Caco-2 (cell line): ENCODE results near the gene SVOPL. TPM values are rescaled to one million over a fixed set of nuclear protein-coding genes. Genes with fewer than 3 reads are reported as not detected.

Experiments
- BruUV-seq: library from RNA; stranded (reverse); fragments of 400-500 nt; replicated peaks from 2 replicates; lab custom pipeline; 2021; lab: Mats Ljungman, UMichigan
- CTCF ChIA-PET: fragments of 300-600 bp; sonication (Branson Sonifier 250); formaldehyde crosslinking; loops from one replicate; lab custom pipeline; 2022; ENCODE audit warnings: antibody characterized with exemption; lab: Charles Lee
- POLR2A ChIA-PET: fragments of 300-600 bp; sonication (Branson Sonifier 250); formaldehyde crosslinking; loops from one replicate; lab custom pipeline; 2022; ENCODE audit warnings: antibody characterized with exemption; lab: Charles Lee
- DNase-seq, 2 experiments: peaks; one replicate each; pipeline versions ENCODE4 v3.0.0 to v3.0.0-alpha.2; 2020 to 2022
- H3K27me3 ChIP-seq: replicated peaks from 2 replicates; pipeline ENCODE4 v1.6.0; 2011; ENCODE audit warnings: low read length; ENCODE audit not compliant: control insufficient read depth, insufficient read depth
- H3K36me3 ChIP-seq: 2 replicates; pipeline ENCODE4 v1.5.1; 2011; ENCODE audit warnings: low read length; ENCODE audit not compliant: control insufficient read depth, insufficient read depth
- H3K4me1 ChIP-seq: fragments of 250-450 bp; sonication (Bioruptor Pico); 2 replicates; pipeline ENCODE4 v1.5.1; 2020; ENCODE audit warnings: mild to moderate bottlenecking
- H3K4me3 ChIP-seq: 2 replicates; pipeline ENCODE4 v1.5.1; 2011; ENCODE audit warnings: low read depth, mild to moderate bottlenecking, control low read depth, low read length
- H3K9me3 ChIP-seq: fragments of 250-450 bp; sonication (Bioruptor Pico); 2 replicates; pipeline ENCODE4 v1.5.1; 2020; ENCODE audit warnings: mild to moderate bottlenecking, moderate library complexity
- H3K27ac Mint-ChIP-seq: one replicate; pipeline ENCODE4 v1.8.0; 2022; ENCODE audit warnings: mixed read lengths; ENCODE audit not compliant: unreplicated experiment
- H3K27me3 Mint-ChIP-seq: one replicate; pipeline ENCODE4 v1.8.0; 2022; ENCODE audit warnings: mixed read lengths; ENCODE audit not compliant: insufficient read depth, unreplicated experiment
- H3K36me3 Mint-ChIP-seq: one replicate; pipeline ENCODE4 v1.8.0; 2022; ENCODE audit warnings: mild to moderate bottlenecking, mixed read lengths; ENCODE audit not compliant: insufficient read depth, unreplicated experiment
- H3K4me1 Mint-ChIP-seq: one replicate; pipeline ENCODE4 v1.8.0; 2022; ENCODE audit warnings: low read depth, mixed read lengths; ENCODE audit not compliant: unreplicated experiment
- H3K4me3 Mint-ChIP-seq: one replicate; pipeline ENCODE4 v1.8.0; 2022; ENCODE audit warnings: mild to moderate bottlenecking, moderate library complexity, mixed read lengths; ENCODE audit not compliant: unreplicated experiment
- H3K9me3 Mint-ChIP-seq: one replicate; pipeline ENCODE4 v1.8.0; 2022; ENCODE audit warnings: mixed read lengths; ENCODE audit not compliant: unreplicated experiment
- CTCF ChIP-seq, 2 experiments: fragments of 200-600 bp in 1 of 2; IDR thresholded peaks; 1 replicate in 1 of 2; 2 replicates in 1 of 2; pipeline versions ENCODE4 v1.5.1 to v1.8.0; 2011 to 2022; ENCODE audit warnings: antibody characterized with exemption in 1 of 2, control low read depth in 1 of 2, inconsistent platforms in 1 of 2, low read depth in 1 of 2, low read length in 1 of 2, mild to moderate bottlenecking in 1 of 2, moderate library complexity in 1 of 2; ENCODE audit not compliant: insufficient read depth in 1 of 2, severe bottlenecking in 1 of 2, unreplicated experiment in 1 of 2
- intact Hi-C: fragments of 100-400 bp; cut with micrococcal nuclease; formaldehyde crosslinking; loops from one replicate; pipeline ENCODE4 v1.10.0; 2022; ENCODE audit not compliant: unreplicated experiment
- total RNA-seq: library from RNA; stranded (reverse); gene quantifications from 2 replicates; pipeline ENCODE4 v1.2.3, GENCODE V29; 2022

Gene SVOPL
- total RNA-seq, 1 experiment from 2014 or later, result 0.27 TPM

- Mint-ChIP-seq H3K27me3 (no peaks in the 10 kb centered on the region), H3K9me3 (peaks cover 48% of the 10 kb centered on the region), H3K27ac (no peak overlapping the region), H3K36me3 (peaks cover 86% of the 10 kb centered on the region), H3K4me3 (no peak overlapping the region), H3K4me1 (no peaks in the 10 kb centered on the region)
- Histone ChIP-seq H3K27me3 (no peaks in the 10 kb centered on the region), H3K4me1 (no peaks in the 10 kb centered on the region), H3K36me3 (peaks cover 34% of the 10 kb centered on the region), H3K4me3 (no peak overlapping the region), H3K9me3 (peaks cover 38% of the 10 kb centered on the region)
- BruUV-seq, result no TSS peak
- intact Hi-C loops, result no loop called here
- ChIA-PET CTCF (no interaction called here), POLR2A (no interaction called here)
- no peak for DNase-seq
- no peak for TF ChIP-seq CTCF (IDR thresholded peaks at IDR 0.05; ENCODE audit: insufficient read depth in 1 of 2, low read depth in 1 of 2, low read length in 1 of 2, severe bottlenecking in 1 of 2, unreplicated experiment in 1 of 2)
These were observed 147.4 kb downstream of the SVOPL start for GRCh38 chr7:138553805-138554204.

- no peaks in the 10 kb centered on the region for H3K4me1 Mint-ChIP-seq
- no peaks in the 10 kb centered on the region for H3K27me3 ChIP-seq
- peaks cover 77% of the 10 kb centered on the region for H3K36me3 Mint-ChIP-seq
- no TSS peak for BruUV-seq
- POLR2A ChIA-PET, result no interaction called here
- no peak for DNase-seq
- no peak overlapping the region for H3K4me3 ChIP-seq
- no peak for TF ChIP-seq CTCF (IDR thresholded peaks at IDR 0.05; ENCODE audit: insufficient read depth in 1 of 2, low read depth in 1 of 2, low read length in 1 of 2, severe bottlenecking in 1 of 2, unreplicated experiment in 1 of 2)
- peaks cover 14% of the 10 kb centered on the region for H3K9me3 ChIP-seq
- H3K27me3 Mint-ChIP-seq, result no peaks in the 10 kb centered on the region
- CTCF ChIA-PET, result no interaction called here
- peaks cover 21% of the 10 kb centered on the region for H3K9me3 Mint-ChIP-seq
- H3K4me1 ChIP-seq, result no peaks in the 10 kb centered on the region
- intact Hi-C loops, result no loop called here
- H3K36me3 ChIP-seq, result peaks cover 17% of the 10 kb centered on the region
- no peak overlapping the region for H3K27ac Mint-ChIP-seq
- H3K4me3 Mint-ChIP-seq, result no peak overlapping the region
These were observed 150.1 kb downstream of the SVOPL start for GRCh38 chr7:138551102-138551501.

- DNase-seq, result no peak
- Histone ChIP-seq H3K4me1 (no peaks in the 10 kb centered on the region), H3K36me3 (peaks cover 14% of the 10 kb centered on the region), H3K4me3 (no peak overlapping the region), H3K27me3 (no peaks in the 10 kb centered on the region), H3K9me3 (peaks cover 9% of the 10 kb centered on the region)
- H3K36me3 Mint-ChIP-seq, result peaks cover 77% of the 10 kb centered on the region
- H3K4me1 Mint-ChIP-seq, result no peaks in the 10 kb centered on the region
- POLR2A ChIA-PET, result no interaction called here
- CTCF ChIA-PET, result no interaction called here
- peaks cover 18% of the 10 kb centered on the region for H3K9me3 Mint-ChIP-seq
- H3K27ac Mint-ChIP-seq, result no peak overlapping the region
- intact Hi-C loops, result no loop called here
- no peak overlapping the region for H3K4me3 Mint-ChIP-seq
- no TSS peak for BruUV-seq
- no peak for TF ChIP-seq CTCF (IDR thresholded peaks at IDR 0.05; ENCODE audit: insufficient read depth in 1 of 2, low read depth in 1 of 2, low read length in 1 of 2, severe bottlenecking in 1 of 2, unreplicated experiment in 1 of 2)
- H3K27me3 Mint-ChIP-seq, result no peaks in the 10 kb centered on the region
These were observed 150.8 kb downstream of the SVOPL start for GRCh38 chr7:138550337-138550736.
